ENCODE results near the gene PRKCH.

DNA sequence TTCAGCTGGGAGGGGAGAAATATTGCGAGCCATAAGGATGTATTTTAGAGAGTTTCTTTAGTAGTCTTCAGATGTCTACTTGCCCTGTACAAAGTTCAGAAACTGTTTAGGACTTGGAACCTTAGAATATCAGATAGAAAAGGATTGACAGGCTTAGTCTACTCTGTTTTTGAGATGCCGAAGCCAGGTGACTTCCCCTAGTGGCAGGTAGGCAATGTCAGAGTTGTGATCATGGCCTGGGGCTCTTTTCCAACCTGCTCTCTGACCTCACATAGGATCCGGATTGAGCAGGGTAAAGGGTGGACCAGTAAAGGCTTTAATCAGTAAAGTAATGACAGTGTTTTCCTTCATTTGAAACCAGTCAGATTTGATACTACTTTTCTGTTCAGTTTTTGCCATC is 59.6 kb downstream of the PRKCH start:
- TF ChIP-seq, protein P1, sequence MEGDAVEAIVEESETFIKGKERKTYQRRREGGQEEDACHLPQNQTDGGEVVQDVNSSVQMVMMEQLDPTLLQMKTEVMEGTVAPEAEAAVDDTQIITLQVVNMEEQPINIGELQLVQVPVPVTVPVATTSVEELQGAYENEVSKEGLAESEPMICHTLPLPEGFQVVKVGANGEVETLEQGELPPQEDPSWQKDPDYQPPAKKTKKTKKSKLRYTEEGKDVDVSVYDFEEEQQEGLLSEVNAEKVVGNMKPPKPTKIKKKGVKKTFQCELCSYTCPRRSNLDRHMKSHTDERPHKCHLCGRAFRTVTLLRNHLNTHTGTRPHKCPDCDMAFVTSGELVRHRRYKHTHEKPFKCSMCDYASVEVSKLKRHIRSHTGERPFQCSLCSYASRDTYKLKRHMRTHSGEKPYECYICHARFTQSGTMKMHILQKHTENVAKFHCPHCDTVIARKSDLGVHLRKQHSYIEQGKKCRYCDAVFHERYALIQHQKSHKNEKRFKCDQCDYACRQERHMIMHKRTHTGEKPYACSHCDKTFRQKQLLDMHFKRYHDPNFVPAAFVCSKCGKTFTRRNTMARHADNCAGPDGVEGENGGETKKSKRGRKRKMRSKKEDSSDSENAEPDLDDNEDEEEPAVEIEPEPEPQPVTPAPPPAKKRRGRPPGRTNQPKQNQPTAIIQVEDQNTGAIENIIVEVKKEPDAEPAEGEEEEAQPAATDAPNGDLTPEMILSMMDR (IDR thresholded peaks at IDR 0.05) = no peak
- no peak for TF ChIP-seq POLR2A (IDR thresholded peaks at IDR 0.05)
